H1 (cell line): Measurements from ENCODE around the gene FASLG. TPM values are rescaled to one million over a fixed set of nuclear protein-coding genes. Genes with fewer than 3 reads are reported as not detected.

ENCODE experiments used
- CTCF ChIA-PET: fragments of 300-600 bp; sonication (Branson Sonifier 250); formaldehyde crosslinking; loops from one replicate; lab custom pipeline; 2021; ENCODE audit not compliant: partially characterized antibody; lab: Charles Lee
- POLR2A ChIA-PET: fragments of 300-600 bp; sonication (Branson Sonifier 250); formaldehyde crosslinking; loops from one replicate; lab custom pipeline; 2021; ENCODE audit warnings: inconsistent platforms; ENCODE audit not compliant: partially characterized antibody; lab: Charles Lee
- DNase-seq, 2 experiments: peaks; one replicate each; pipeline versions ENCODE4 v3.0.0 to v3.0.0-alpha.2; 2010 to 2022; ENCODE audit warnings: low spot score in 2 of 2, low read depth in 1 of 2, mixed read lengths in 1 of 2
- FAIRE-seq: peaks from 2 replicates; lab custom pipeline; 2011; peaks lifted over from hg19 to GRCh38; lab: Jason Lieb, UNC
- H2AFZ ChIP-seq: 2 replicates; pipeline ENCODE4 v1.8.1; 2012; ENCODE audit warnings: low read length, inconsistent platforms
- H2AK5ac ChIP-seq: 2 replicates; pipeline ENCODE4 v1.6.1; 2013; ENCODE audit warnings: low read depth, low read length
- H2BK120ac ChIP-seq: replicated peaks from 2 replicates; pipeline ENCODE3; 2013; ENCODE audit warnings: low read depth, low read length, inconsistent platforms
- H2BK12ac ChIP-seq: 2 replicates; pipeline ENCODE4 v1.6.1; 2013; ENCODE audit warnings: low read depth, low read length
- H2BK15ac ChIP-seq: 2 replicates; pipeline ENCODE4 v1.6.1; 2013; ENCODE audit warnings: low read length
- H2BK20ac ChIP-seq: 2 replicates; pipeline ENCODE4 v1.6.1; 2013; ENCODE audit warnings: low read length
- H2BK5ac ChIP-seq: 2 replicates; pipeline ENCODE4 v1.6.1; 2013; ENCODE audit warnings: low read depth, low read length
- H3K14ac ChIP-seq: 2 replicates; pipeline ENCODE4 v1.6.1; 2013; ENCODE audit warnings: inconsistent platforms; ENCODE audit not compliant: insufficient read length
- H3K18ac ChIP-seq: 2 replicates; pipeline ENCODE4 v1.6.1; 2013; ENCODE audit warnings: low read length; ENCODE audit errors: extremely low read depth
- H3K23ac ChIP-seq: 2 replicates; pipeline ENCODE4 v1.6.1; 2013; ENCODE audit warnings: inconsistent platforms; ENCODE audit not compliant: insufficient read length
- H3K23me2 ChIP-seq: 2 replicates; pipeline ENCODE4 v1.6.1; 2013; ENCODE audit warnings: low read depth, low read length
- H3K27ac ChIP-seq: 2 replicates; pipeline ENCODE4 v1.6.1; 2011; ENCODE audit warnings: low read depth, low read length, inconsistent platforms
- H3K27me3 ChIP-seq, 4 experiments: replicated peaks in 1 of 4; 1 replicate in 1 of 4; 2 replicates in 3 of 4; pipeline versions ENCODE4 v1.6.1 to v1.8.1; 2011 to 2013; ENCODE audit warnings: low read length in 3 of 4, mild to moderate bottlenecking in 3 of 4, inconsistent platforms in 2 of 4, mixed read lengths in 2 of 4, moderate library complexity in 1 of 4; ENCODE audit not compliant: control insufficient read depth in 3 of 4, insufficient read depth in 3 of 4; ENCODE audit errors: extremely low read depth in 1 of 4
- H3K36me3 ChIP-seq, 4 experiments: 2 replicates each; pipeline versions ENCODE4 v1.6.1 to v1.8.1; 2011 to 2013; ENCODE audit warnings: mild to moderate bottlenecking in 4 of 4, low read length in 3 of 4, moderate library complexity in 2 of 4, control low read depth in 1 of 4, inconsistent platforms in 1 of 4; ENCODE audit not compliant: insufficient read depth in 4 of 4, control insufficient read depth in 2 of 4
- H3K4ac ChIP-seq: replicated peaks from 2 replicates; pipeline ENCODE3; 2013; ENCODE audit warnings: low read length, low read depth, mixed read lengths, inconsistent platforms; ENCODE audit not compliant: insufficient read length
- H3K4me1 ChIP-seq, 4 experiments: replicated peaks in 1 of 4; 1 replicate in 1 of 4; 2 replicates in 3 of 4; pipeline versions ENCODE4 v1.6.1 to v1.8.1; 2011 to 2013; ENCODE audit warnings: low read length in 3 of 4, inconsistent platforms in 2 of 4, mixed read lengths in 1 of 4; ENCODE audit not compliant: insufficient read depth in 4 of 4, control insufficient read depth in 3 of 4
- H3K4me2 ChIP-seq, 2 experiments: 2 replicates each; pipeline versions ENCODE4 v1.6.1 to v1.8.1; 2011 to 2013; ENCODE audit warnings: low read depth in 2 of 2, low read length in 2 of 2, control low read depth in 1 of 2, inconsistent platforms in 1 of 2, mild to moderate bottlenecking in 1 of 2; ENCODE audit not compliant: insufficient read depth in 1 of 2
- H3K4me3 ChIP-seq, 4 experiments: fragments of 200-600, 300-600 bp in 1 of 4; sonication (generic), shearing (Covaris generic), sonication (Bioruptor Twin) in 1 of 4; 2 replicates each; pipeline versions ENCODE4 v1.5.1 to v1.8.1; 2011 to 2016; ENCODE audit warnings: low read length in 4 of 4, low read depth in 3 of 4, control low read depth in 2 of 4, inconsistent platforms in 2 of 4, mild to moderate bottlenecking in 2 of 4, mixed read lengths in 1 of 4, moderate library complexity in 1 of 4; ENCODE audit not compliant: insufficient read depth in 2 of 4; ENCODE audit errors: extremely low read depth in 1 of 4
- H3K56ac ChIP-seq: replicated peaks from 2 replicates; pipeline ENCODE3; 2013; ENCODE audit warnings: low read depth, mild to moderate bottlenecking, mixed read lengths, low read length, inconsistent platforms; ENCODE audit not compliant: insufficient read length
- H3K79me1 ChIP-seq: 2 replicates; pipeline ENCODE4 v1.6.1; 2013; ENCODE audit warnings: low read depth, low read length, control low read depth
- H3K79me2 ChIP-seq, 2 experiments: 2 replicates each; pipeline versions ENCODE4 v1.6.1 to v1.8.1; 2012 to 2013; ENCODE audit warnings: low read length in 2 of 2, mild to moderate bottlenecking in 2 of 2, inconsistent platforms in 1 of 2; ENCODE audit not compliant: insufficient read depth in 2 of 2, control insufficient read depth in 1 of 2
- H3K9ac ChIP-seq, 4 experiments: replicated peaks in 1 of 4; 1 replicate in 1 of 4; 2 replicates in 3 of 4; pipeline versions ENCODE4 v1.6.1 to v1.8.1; 2011 to 2013; ENCODE audit warnings: low read depth in 3 of 4, low read length in 3 of 4, control low read depth in 2 of 4, mild to moderate bottlenecking in 2 of 4, moderate library complexity in 2 of 4, inconsistent platforms in 1 of 4; ENCODE audit errors: extremely low read depth in 1 of 4
- H3K9me3 ChIP-seq, 2 experiments: 2 replicates each; pipeline versions ENCODE4 v1.6.1 to v1.8.1; 2012 to 2013; ENCODE audit warnings: mild to moderate bottlenecking in 2 of 2, moderate library complexity in 2 of 2, control low read depth in 1 of 2, inconsistent platforms in 1 of 2, low read depth in 1 of 2, low read length in 1 of 2, mixed read lengths in 1 of 2; ENCODE audit not compliant: insufficient read depth in 2 of 2
- H4K20me1 ChIP-seq, 2 experiments: replicated peaks in 1 of 2; 2 replicates each; pipeline versions ENCODE3 to v1.8.1; 2011 to 2013; ENCODE audit warnings: inconsistent platforms in 2 of 2, low read length in 2 of 2, mild to moderate bottlenecking in 1 of 2; ENCODE audit not compliant: insufficient read depth in 2 of 2, control insufficient read depth in 1 of 2
- H4K5ac ChIP-seq: 2 replicates; pipeline ENCODE4 v1.6.1; 2013; ENCODE audit warnings: low read length, low read depth, mixed read lengths, inconsistent platforms; ENCODE audit not compliant: insufficient read length
- H4K8ac ChIP-seq: 2 replicates; pipeline ENCODE4 v1.8.0; 2013; ENCODE audit warnings: mild to moderate bottlenecking, moderate library complexity, low read length, inconsistent platforms; ENCODE audit not compliant: insufficient read depth; ENCODE audit errors: extremely low read depth
- H4K91ac ChIP-seq: replicated peaks from 2 replicates; pipeline ENCODE3; 2013; ENCODE audit warnings: low read length, mixed read lengths, inconsistent platforms; ENCODE audit not compliant: insufficient read length
- CTBP2 ChIP-seq: IDR thresholded peaks from 2 replicates; pipeline ENCODE4 v1.7.0; 2011; ENCODE audit warnings: borderline replicate concordance, mild to moderate bottlenecking, moderate library complexity, mixed read lengths, low read length; ENCODE audit not compliant: insufficient read depth, insufficient read length
- EZH2 ChIP-seq: fragments of 200-600 bp; sonication (generic); IDR thresholded peaks from 2 replicates; pipeline ENCODE4 v1.7.1; 2012; ENCODE audit warnings: low read depth, mild to moderate bottlenecking, moderate library complexity, low read length, inconsistent platforms; ENCODE audit not compliant: severe bottlenecking
- MAFK ChIP-seq: IDR thresholded peaks from 2 replicates; pipeline ENCODE4 v1.6.1; 2012; ENCODE audit warnings: low read depth, mild to moderate bottlenecking, improper control_type of control experiment, low read length
- USF2 ChIP-seq: IDR thresholded peaks from 2 replicates; pipeline ENCODE4 v1.6.1; 2011; ENCODE audit warnings: low read length, improper control_type of control experiment
- WGBS, 2 experiments: shearing (Covaris generic) in 1 of 2; methylation state at CpG; one replicate each; pipeline versions ENCODE4 v1.1.6 to v1.1.7; 2013 to 2015; ENCODE audit warnings: low lambda C conversion rate in 2 of 2, mixed read lengths in 2 of 2, inconsistent platforms in 1 of 2, low coverage in 1 of 2, missing lambda C conversion rate in 1 of 2; ENCODE audit not compliant: insufficient replicate concordance in 2 of 2, insufficient coverage in 1 of 2, insufficient read length in 1 of 2; ENCODE audit errors: extremely low coverage in 1 of 2, missing lambda C conversion rate in 1 of 2; 5-methylcytosine and 5-hydroxymethylcytosine counted together
- polyA plus RNA-seq, 7 experiments: library from polyadenylated mRNA; depleted of rRNA in 3 of 7; stranded (reverse) in 5 of 7; unstranded in 2 of 7; fragments of >200 nt in 5 of 7; fragments of 200-250 nt in 2 of 7; gene quantifications; 1 replicate in 5 of 7; 2 replicates in 1 of 7; 4 replicates in 1 of 7; pipeline versions ENCODE4 v1.2.1 to v1.2.3, GENCODE V29; 2011 to 2013; ENCODE audit warnings: missing spikeins in 2 of 7, mixed read lengths in 2 of 7
- total RNA-seq: library from RNA; stranded (reverse); fragmentation: NEBNext Ultra II Directional; extraction: Animal tissue kit (Norgen Biotek cat#: 25700); gene quantifications from 2 replicates; pipeline ENCODE4 v1.2.1, GENCODE V29; 2021

The FASLG gene
- total and polyA plus RNA-seq, 2 of the 8 experiments (the other 6 are each of a cell fraction or from before 2014, with no cell fraction given): not detected

- no peak overlapping the region for H2BK15ac ChIP-seq
- H3K23me2 ChIP-seq: no peaks in the 10 kb centered on the region
- no peaks in the 10 kb centered on the region for H3K79me2 ChIP-seq
- no peak overlapping the region for H2BK12ac ChIP-seq
- H3K27me3 ChIP-seq: peaks cover 0 to 1% (median 0%) of the 10 kb centered on the region in 4 experiments; a peak in 1 of 7 replicates
- H3K36me3 ChIP-seq: peaks cover 0 to 8% (median 0%) of the 10 kb centered on the region in 4 experiments; a peak in 3 of 8 replicates
- H2AK5ac ChIP-seq: no peak overlapping the region
- no peak overlapping the region for H3K4ac ChIP-seq
- peaks cover 17 to 25% of the 10 kb centered on the region in 2 experiments; a peak in 3 of 4 replicates for H3K9me3 ChIP-seq
- H3K18ac ChIP-seq: no peak overlapping the region
- no peak overlapping the region for H2AFZ ChIP-seq
- H4K8ac ChIP-seq: no peak overlapping the region
- H4K91ac ChIP-seq: no peak overlapping the region
- H4K20me1 ChIP-seq: no peaks in the 10 kb centered on the region
- ChIA-PET CTCF (interaction anchor here (1.1 to 1.3 kb wide), 2 partner anchors 79 to 105 kb away, joined by 3 to 4 read pairs; no protein-coding TSS in a partner anchor), POLR2A (no interaction called here)
- no peaks in the 10 kb centered on the region for H3K4me1 ChIP-seq
- no peak overlapping the region for H2BK20ac ChIP-seq
- TF ChIP-seq MAFK (no peak), USF2 (no peak), CTBP2 (no peak), EZH2 (no peak)
- H3K56ac ChIP-seq: no peak overlapping the region
- no peak for DNase-seq
- H3K79me1 ChIP-seq: no peaks in the 10 kb centered on the region
- H2BK120ac ChIP-seq: no peak overlapping the region
- H3K14ac ChIP-seq: no peak overlapping the region
- WGBS, 2 experiments: 96% methylated on average over 3 of the region's 3 CpGs; no CpG with 5 or more reads in 1 of the 2 experiments
- no peak overlapping the region for H3K9ac ChIP-seq
- H3K23ac ChIP-seq: no peak overlapping the region
- no peak for FAIRE-seq
- no peak overlapping the region for H3K27ac ChIP-seq
- H2BK5ac ChIP-seq: no peak overlapping the region
- no peak overlapping the region for H3K4me3 ChIP-seq
- H3K4me2 ChIP-seq: no peak overlapping the region
- no peak overlapping the region for H4K5ac ChIP-seq
Observed at GRCh38 chr1:172622541-172622940, 36.4 kb upstream of the FASLG start.
